Measurements from ENCODE around the gene AFF3. TPM values are rescaled to one million over a fixed set of nuclear protein-coding genes. Genes with fewer than 3 reads are reported as not detected.

AFF3 gene
- total RNA-seq, 2 experiments from 2014 or later, result 3.1 to 3.5 TPM

DNA sequence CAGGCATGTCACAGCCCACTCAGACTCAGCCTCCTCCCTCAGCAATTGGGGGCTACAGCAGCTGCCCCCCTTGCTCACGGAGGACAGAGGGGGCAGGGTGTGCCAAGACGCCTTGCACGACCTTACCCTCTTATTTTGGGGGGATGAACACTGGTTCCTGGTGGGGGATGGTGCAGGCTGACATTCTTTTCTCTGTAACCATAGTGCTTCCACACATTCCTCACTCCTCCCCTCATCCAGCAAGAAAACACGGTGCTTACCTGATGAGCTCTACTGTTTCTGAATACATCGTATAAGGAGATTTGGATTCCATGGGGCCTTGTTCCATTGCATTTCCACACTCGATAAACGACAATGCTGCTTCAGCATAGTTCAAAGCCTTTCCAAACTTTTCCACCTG is 577.2 kb downstream of the AFF3 start:
- intact Hi-C loops (cut with micrococcal nuclease), result no loop called here
- CTCF ChIA-PET, result no interaction called here
- no peaks in the 10 kb centered on the region for H3K27me3 Mint-ChIP-seq
- POLR2A ChIA-PET, result no interaction called here
- no peak overlapping the region for H3K4me3 Mint-ChIP-seq
- TF ChIP-seq, protein P1, sequence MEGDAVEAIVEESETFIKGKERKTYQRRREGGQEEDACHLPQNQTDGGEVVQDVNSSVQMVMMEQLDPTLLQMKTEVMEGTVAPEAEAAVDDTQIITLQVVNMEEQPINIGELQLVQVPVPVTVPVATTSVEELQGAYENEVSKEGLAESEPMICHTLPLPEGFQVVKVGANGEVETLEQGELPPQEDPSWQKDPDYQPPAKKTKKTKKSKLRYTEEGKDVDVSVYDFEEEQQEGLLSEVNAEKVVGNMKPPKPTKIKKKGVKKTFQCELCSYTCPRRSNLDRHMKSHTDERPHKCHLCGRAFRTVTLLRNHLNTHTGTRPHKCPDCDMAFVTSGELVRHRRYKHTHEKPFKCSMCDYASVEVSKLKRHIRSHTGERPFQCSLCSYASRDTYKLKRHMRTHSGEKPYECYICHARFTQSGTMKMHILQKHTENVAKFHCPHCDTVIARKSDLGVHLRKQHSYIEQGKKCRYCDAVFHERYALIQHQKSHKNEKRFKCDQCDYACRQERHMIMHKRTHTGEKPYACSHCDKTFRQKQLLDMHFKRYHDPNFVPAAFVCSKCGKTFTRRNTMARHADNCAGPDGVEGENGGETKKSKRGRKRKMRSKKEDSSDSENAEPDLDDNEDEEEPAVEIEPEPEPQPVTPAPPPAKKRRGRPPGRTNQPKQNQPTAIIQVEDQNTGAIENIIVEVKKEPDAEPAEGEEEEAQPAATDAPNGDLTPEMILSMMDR (IDR thresholded peaks at IDR 0.05), result no peak
- no peaks in the 10 kb centered on the region for H3K36me3 Mint-ChIP-seq (ENCODE audit: low read depth)
- H3K9me3 Mint-ChIP-seq, result no peaks in the 10 kb centered on the region
- ATAC-seq, result no peak
- DNase-seq, result no peak
- H3K4me1 Mint-ChIP-seq (ENCODE audit: low read depth), result no peaks in the 10 kb centered on the region
- H3K27ac Mint-ChIP-seq, result no peak overlapping the region

DNA sequence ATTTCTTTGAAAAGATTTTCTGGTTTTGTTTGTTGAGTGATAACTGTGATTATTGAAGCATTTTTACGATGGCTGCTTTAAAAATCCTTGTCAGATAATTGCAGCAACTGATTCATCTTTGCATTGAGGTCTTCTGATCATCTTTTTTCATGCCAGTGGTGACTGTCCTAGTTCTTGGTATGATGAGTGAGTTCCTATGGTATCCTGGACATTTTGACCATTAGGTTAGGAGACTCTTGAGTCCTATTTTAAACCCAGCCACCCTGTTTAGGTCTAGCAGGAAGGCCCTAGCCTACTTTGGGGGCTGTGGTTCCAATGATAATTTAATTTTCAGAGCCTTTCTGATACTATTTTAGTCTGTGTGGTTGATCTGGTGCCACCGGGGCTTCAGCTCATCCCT is 579.9 kb downstream of the AFF3 start:
- Mint-ChIP-seq H3K27ac (no peak overlapping the region), H3K4me3 (no peak overlapping the region), H3K9me3 (no peaks in the 10 kb centered on the region), H3K27me3 (no peaks in the 10 kb centered on the region), H3K4me1 (ENCODE audit: low read depth) (peaks cover 2% of the 10 kb centered on the region), H3K36me3 (ENCODE audit: low read depth) (no peaks in the 10 kb centered on the region)
- POLR2A ChIA-PET, result no interaction called here
- CTCF ChIA-PET, result no interaction called here
- TF ChIP-seq, protein P1 (IDR thresholded peaks at IDR 0.05), result no peak
- ATAC-seq (no peak), DNase-seq (no peak)
- intact Hi-C loops (cut with micrococcal nuclease), result no loop called here

DNA sequence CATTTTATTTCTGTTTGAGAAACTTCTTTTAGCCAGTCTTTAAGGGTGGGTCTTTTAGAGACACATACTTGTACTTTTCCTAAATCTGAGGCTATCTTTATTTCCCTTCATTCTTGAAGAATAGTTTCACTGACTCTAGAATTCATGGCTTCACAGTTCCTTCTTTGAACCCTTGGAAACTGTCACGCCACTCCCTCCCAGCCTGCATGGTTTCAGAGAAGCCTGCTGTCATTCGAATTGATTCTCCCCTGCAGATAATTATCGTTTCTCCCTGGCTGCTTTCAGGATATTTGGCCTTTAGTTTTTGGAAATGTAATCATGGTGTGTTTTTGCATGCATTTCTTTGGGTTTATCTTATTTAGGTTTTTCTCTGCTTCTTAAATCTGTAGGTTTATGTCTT is 580.6 kb downstream of the AFF3 start:
- Mint-ChIP-seq H3K27me3 (no peaks in the 10 kb centered on the region), H3K36me3 (ENCODE audit: low read depth) (no peaks in the 10 kb centered on the region), H3K4me1 (ENCODE audit: low read depth) (peaks cover 2% of the 10 kb centered on the region), H3K4me3 (no peak overlapping the region), H3K27ac (no peak overlapping the region), H3K9me3 (no peaks in the 10 kb centered on the region)
- ChIA-PET POLR2A (no interaction called here), CTCF (no interaction called here)
- intact Hi-C loops (cut with micrococcal nuclease), result no loop called here
- no peak for DNase-seq
- TF ChIP-seq, protein P1 (IDR thresholded peaks at IDR 0.05), result no peak
- ATAC-seq, result no peak

DNA sequence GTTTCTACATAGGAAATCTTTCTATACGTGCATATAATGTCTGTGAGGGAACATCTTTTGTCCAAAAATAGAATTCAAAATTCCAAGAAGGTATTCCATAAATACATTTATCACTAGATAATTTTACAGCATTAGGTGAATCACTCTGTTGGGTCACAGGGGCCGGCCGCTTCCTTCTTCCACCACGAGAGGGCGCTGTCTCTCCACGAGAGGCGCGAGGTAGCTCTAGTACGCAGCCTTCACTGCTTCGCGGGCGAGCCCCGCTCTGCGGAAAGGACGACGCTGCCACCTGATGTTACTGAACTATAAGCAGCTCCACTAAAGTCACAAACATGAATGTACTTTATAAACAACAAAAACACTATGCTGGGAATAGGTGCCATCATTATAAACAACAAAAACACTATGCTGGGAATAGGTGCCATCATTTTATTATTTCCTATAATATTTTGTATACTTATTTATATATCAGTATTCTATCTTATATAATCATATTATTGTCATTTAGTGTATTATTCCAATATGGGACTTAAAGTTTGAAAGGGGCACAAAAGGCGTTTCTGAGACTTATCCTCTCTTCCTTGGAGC is 583.2 kb downstream of the AFF3 start:
- peak; percentile 97 for ATAC-seq
- CTCF ChIA-PET, result interaction anchor here (0.5 to 4.8 kb wide), 32 partner anchors 9 to 831 kb away, joined by 3 to 34 read pairs (median 3); no protein-coding TSS in a partner anchor
- H3K27ac Mint-ChIP-seq, result no peak overlapping the region
- peaks cover 2% of the 10 kb centered on the region for H3K4me1 Mint-ChIP-seq (ENCODE audit: low read depth)
- H3K27me3 Mint-ChIP-seq, result no peaks in the 10 kb centered on the region
- POLR2A ChIA-PET, result interaction anchor here (1.5 kb wide), 1 partner anchor 12 kb away, joined by 4 read pairs; no protein-coding TSS in a partner anchor
- peak; percentile 92 for DNase-seq
- H3K36me3 Mint-ChIP-seq (ENCODE audit: low read depth), result no peaks in the 10 kb centered on the region
- H3K4me3 Mint-ChIP-seq, result no peak overlapping the region
- TF ChIP-seq, protein P1 (IDR thresholded peaks at IDR 0.05), result peak; percentile 99
- intact Hi-C loops (cut with micrococcal nuclease), result loop anchor here (2.0 kb wide), 1 partner anchor 684 kb away; no protein-coding TSS in a partner anchor
- H3K9me3 Mint-ChIP-seq, result no peaks in the 10 kb centered on the region

DNA sequence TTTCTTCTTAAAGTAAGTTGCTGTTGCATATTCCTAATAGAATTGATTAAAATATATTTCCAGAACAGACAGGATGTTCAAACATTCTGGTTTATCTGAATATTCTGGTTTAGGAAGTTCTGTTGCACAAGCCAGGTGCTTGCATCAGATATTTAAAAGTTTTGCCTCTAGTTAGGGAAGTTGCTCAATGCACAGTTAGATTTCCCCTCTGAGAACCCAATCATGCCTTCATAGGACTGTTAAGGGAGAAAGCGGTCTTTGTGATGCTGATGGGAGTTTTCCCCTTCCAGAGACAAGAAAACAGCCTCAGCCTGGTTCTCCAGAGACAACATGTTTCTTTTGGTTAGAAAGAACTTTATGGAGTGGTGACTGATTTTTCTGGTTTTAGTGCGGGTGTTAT is 587.0 kb downstream of the AFF3 start:
- TF ChIP-seq, protein P1 (IDR thresholded peaks at IDR 0.05), result no peak
- no peaks in the 10 kb centered on the region for H3K9me3 Mint-ChIP-seq
- H3K4me3 Mint-ChIP-seq, result no peak overlapping the region
- ChIA-PET CTCF (no interaction called here), POLR2A (no interaction called here)
- H3K4me1 Mint-ChIP-seq (ENCODE audit: low read depth), result peaks cover 2% of the 10 kb centered on the region
- ATAC-seq (no peak), DNase-seq (no peak)
- H3K36me3 Mint-ChIP-seq (ENCODE audit: low read depth), result peaks cover 2% of the 10 kb centered on the region
- intact Hi-C loops (cut with micrococcal nuclease), result no loop called here
- no peak overlapping the region for H3K27ac Mint-ChIP-seq
- no peaks in the 10 kb centered on the region for H3K27me3 Mint-ChIP-seq

All from activated CD8-positive, alpha-beta T cell treated with anti-CD3 and anti-CD28 coated beads for 36 hours (primary cell).